ENCODE results near the gene TM9SF2. TPM values are rescaled to one million over a fixed set of nuclear protein-coding genes. Genes with fewer than 3 reads are reported as not detected.

Gene TM9SF2
- total RNA-seq, 1 donor: 172 TPM

- no peak for TF ChIP-seq CTCF (IDR thresholded peaks at IDR 0.05; ENCODE audit: insufficient read depth, low read length)
- DNase-seq (ENCODE audit: low read depth): no peak
- peak overlapping the region; percentile 65 for H3K4me3 ChIP-seq (ENCODE audit: low read depth, low read length)
These were observed 104.4 kb downstream of the TM9SF2 start for GRCh38 chr13:99605420-99606323.

- peak within 1 kb of the TSS; percentile 70 for H3K4me3 ChIP-seq (ENCODE audit: low read depth, low read length)
- DNase-seq (ENCODE audit: low read depth): peak; percentile 70
- TF ChIP-seq CTCF (IDR thresholded peaks at IDR 0.05; ENCODE audit: insufficient read depth, low read length): no peak
These were observed 105.2 kb downstream of the TM9SF2 start, which contains the start of gene CLYBL for GRCh38 chr13:99606324-99607066. Gene CLYBL (plus strand): TSS chr13:99606690.

GRCh38 chr13:99608345-99608744 lies 107.1 kb downstream of the TM9SF2 start:
- DNase-seq (ENCODE audit: low read depth): no peak

GRCh38 chr13:99610702-99611289 lies 109.5 kb downstream of the TM9SF2 start:
- H3K4me3 ChIP-seq (ENCODE audit: low read depth, low read length): no peak overlapping the region
- TF ChIP-seq CTCF (IDR thresholded peaks at IDR 0.05; ENCODE audit: insufficient read depth, low read length): no peak
- no peak for DNase-seq (ENCODE audit: low read depth)

More at GRCh38 chr13:99608345-99608744, 107.1 kb downstream of the TM9SF2 start:
- no peak for TF ChIP-seq CTCF (IDR thresholded peaks at IDR 0.05; ENCODE audit: insufficient read depth, low read length)
- no peak overlapping the region for H3K4me3 ChIP-seq (ENCODE audit: low read depth, low read length)

Small RNAs within 50 kb of the gene (small RNA-seq; reads per million reads assigned to genes)
- gene AL139035.1: 0.38 reads per million

Other genes with a start within 250 kb of the TM9SF2 start
- not detected in 2 replicates for gene GPR18, start 243.1 kb upstream of the TM9SF2 start, total RNA-seq (ENCODE audit: low replicate concordance)
- gene GPR183, start 194.1 kb upstream of the TM9SF2 start, total RNA-seq (ENCODE audit: low replicate concordance): not detected in 2 replicates
- gene CLYBL, start 105.2 kb downstream of the TM9SF2 start, total RNA-seq (ENCODE audit: low replicate concordance): 1.8 and 2.1 TPM in 2 replicates

All from fibroblast of the aortic adventitia (primary cell).